HEK293 (cell line): ENCODE data around the gene BLTP3A.

Experiments used
- CTCF ChIA-PET: fragments of 350-600 bp; formaldehyde crosslinking; extraction: SDS; loops from one replicate; lab custom pipeline; 2021; ENCODE audit warnings: antibody characterized with exemption; lab: Yijun Ruan, JAX
- POLR2A ChIA-PET: fragments of 300-600 bp; formaldehyde crosslinking; extraction: SDS; loops from one replicate; lab custom pipeline; 2020; ENCODE audit warnings: antibody characterized with exemption, inconsistent platforms; lab: Yijun Ruan, JAX
- H3K27ac ChIP-seq: fragments of 200-500 bp; sonication (Bioruptor generic); 2 replicates; pipeline ENCODE4 v1.5.1; 2014; ENCODE audit warnings: low read depth, low read length, control low read depth, inconsistent platforms; ENCODE audit errors: extremely low read depth
- H3K36me3 ChIP-seq, 2 experiments: fragments of 200-500 bp in 1 of 2; sonication (Bioruptor generic) in 1 of 2; 1 replicate in 1 of 2; 2 replicates in 1 of 2; pipeline ENCODE4 v1.5.1; 2014 to 2017; ENCODE audit warnings: inconsistent platforms in 2 of 2, low read length in 2 of 2; ENCODE audit not compliant: control insufficient read depth in 2 of 2, insufficient read depth in 1 of 2
- H3K4me1 ChIP-seq: fragments of 200-500 bp; sonication (Bioruptor generic); 2 replicates; pipeline ENCODE4 v1.5.1; 2014; ENCODE audit warnings: mild to moderate bottlenecking, low read length, inconsistent platforms; ENCODE audit not compliant: control insufficient read depth, insufficient read depth
- H3K4me3 ChIP-seq: 2 replicates; pipeline ENCODE4 v1.5.1; 2011; ENCODE audit warnings: low read depth, mild to moderate bottlenecking, control low read depth, low read length, moderate library complexity
- H3K9me3 ChIP-seq: fragments of 200-500 bp; sonication (Bioruptor generic); 2 replicates; pipeline ENCODE4 v1.5.1; 2014; ENCODE audit warnings: low read depth, low read length, inconsistent platforms; ENCODE audit not compliant: control insufficient read depth, insufficient read depth
- EGR2 ChIP-seq: fragments of 450-650 bp; formaldehyde crosslinking; IDR thresholded peaks from 2 replicates; pipeline ENCODE4 v1.5.1; 2016; ENCODE audit warnings: low read depth, missing biosample characterization, missing genetic modification characterization
- FEZF1 ChIP-seq: fragments of 450-650 bp; formaldehyde crosslinking; IDR thresholded peaks from 2 replicates; pipeline ENCODE4 v1.5.1; 2016; ENCODE audit warnings: missing biosample characterization, missing genetic modification characterization
- HOXA7 ChIP-seq: sonication (generic); formaldehyde crosslinking; IDR thresholded peaks from 2 replicates; pipeline ENCODE4 v1.8.1; 2022; ENCODE audit warnings: missing genetic modification reagents, borderline replicate concordance
- KLF10 ChIP-seq: fragments of 450-650 bp; IDR thresholded peaks from 2 replicates; pipeline ENCODE4 v1.5.1; 2018; ENCODE audit warnings: missing biosample characterization, mild to moderate bottlenecking, missing genetic modification characterization
- KLF7 ChIP-seq: fragments of 450-650 bp; formaldehyde crosslinking; IDR thresholded peaks from 2 replicates; pipeline ENCODE4 v1.5.1; 2016; ENCODE audit warnings: missing biosample characterization, missing genetic modification characterization, borderline replicate concordance
- MEIS1 ChIP-seq: sonication (generic); formaldehyde crosslinking; IDR thresholded peaks from 2 replicates; pipeline ENCODE4 v1.8.1; 2022; ENCODE audit warnings: missing genetic modification reagents, mild to moderate bottlenecking, borderline replicate concordance
- SP3 ChIP-seq: fragments of 450-650 bp; formaldehyde crosslinking; IDR thresholded peaks from 2 replicates; pipeline ENCODE4 v1.5.1; 2016; ENCODE audit warnings: missing biosample characterization, missing genetic modification characterization
- ZFP69B ChIP-seq: fragments of 450-650 bp; formaldehyde crosslinking; IDR thresholded peaks from 2 replicates; pipeline ENCODE4 v1.5.1; 2016; ENCODE audit warnings: missing biosample characterization, missing genetic modification characterization
- ZNF138 ChIP-seq: fragments of 450-650 bp; formaldehyde crosslinking; IDR thresholded peaks from 2 replicates; pipeline ENCODE4 v1.5.1; 2016; ENCODE audit warnings: missing biosample characterization, missing genetic modification characterization, borderline replicate concordance
- ZNF175 ChIP-seq: fragments of 450-650 bp; formaldehyde crosslinking; IDR thresholded peaks from 2 replicates; pipeline ENCODE4 v1.5.1; 2016; ENCODE audit warnings: missing biosample characterization, missing genetic modification characterization
- ZNF335 ChIP-seq: fragments of 450-650 bp; formaldehyde crosslinking; conservative IDR thresholded peaks from 2 replicates; pipeline ENCODE4 v1.5.1; 2016; ENCODE audit warnings: missing biosample characterization, missing genetic modification characterization
- ZNF362 ChIP-seq: fragments of 450-650 bp; formaldehyde crosslinking; IDR thresholded peaks from 2 replicates; pipeline ENCODE4 v1.5.1; 2016; ENCODE audit warnings: missing biosample characterization, missing genetic modification characterization
- ZNF366 ChIP-seq: fragments of 450-650 bp; formaldehyde crosslinking; conservative IDR thresholded peaks from 2 replicates; pipeline ENCODE4 v1.5.1; 2016; ENCODE audit warnings: missing biosample characterization, missing genetic modification characterization
- ZNF394 ChIP-seq: fragments of 450-650 bp; formaldehyde crosslinking; IDR thresholded peaks from 2 replicates; pipeline ENCODE4 v1.5.1; 2016; ENCODE audit warnings: missing biosample characterization, missing genetic modification characterization, mild to moderate bottlenecking, moderate library complexity, borderline replicate concordance
- ZNF398 ChIP-seq: fragments of 450-650 bp; formaldehyde crosslinking; IDR thresholded peaks from 2 replicates; pipeline ENCODE4 v1.5.1; 2017; ENCODE audit warnings: missing biosample characterization, missing genetic modification characterization
- ZNF48 ChIP-seq: fragments of 450-650 bp; formaldehyde crosslinking; IDR thresholded peaks from 2 replicates; pipeline ENCODE4 v1.5.1; 2016; ENCODE audit warnings: missing biosample characterization, missing genetic modification characterization
- ZNF529 ChIP-seq: fragments of 450-650 bp; formaldehyde crosslinking; IDR thresholded peaks from 2 replicates; pipeline ENCODE4 v1.5.1; 2017; ENCODE audit warnings: missing genetic modification characterization, missing biosample characterization; ENCODE audit not compliant: insufficient replicate concordance
- ZNF600 ChIP-seq: fragments of 450-650 bp; formaldehyde crosslinking; IDR thresholded peaks from 2 replicates; pipeline ENCODE4 v1.5.1; 2016; ENCODE audit warnings: missing biosample characterization, missing genetic modification characterization
- ZNF629 ChIP-seq: fragments of 450-650 bp; formaldehyde crosslinking; IDR thresholded peaks from 2 replicates; pipeline ENCODE4 v1.5.1; 2017; ENCODE audit warnings: missing biosample characterization, missing genetic modification characterization
- ZNF645 ChIP-seq: fragments of 450-650 bp; formaldehyde crosslinking; IDR thresholded peaks from 2 replicates; pipeline ENCODE4; 2016; ENCODE audit warnings: missing biosample characterization, missing genetic modification characterization
- ZNF654 ChIP-seq: fragments of 450-650 bp; formaldehyde crosslinking; IDR thresholded peaks from 2 replicates; pipeline ENCODE4 v1.5.1; 2016; ENCODE audit warnings: low read depth, missing biosample characterization, missing genetic modification characterization
- ZNF747 ChIP-seq: fragments of 450-650 bp; formaldehyde crosslinking; IDR thresholded peaks from 2 replicates; pipeline ENCODE4 v1.5.1; 2016; ENCODE audit warnings: missing biosample characterization, missing genetic modification characterization
- ZSCAN16 ChIP-seq: fragments of 450-650 bp; formaldehyde crosslinking; IDR thresholded peaks from 2 replicates; pipeline ENCODE4 v1.5.1; 2016; ENCODE audit warnings: missing biosample characterization, missing genetic modification characterization
- TF ChIP-seq, protein P1 (sequence below): fragments of 450-650 bp; formaldehyde crosslinking; IDR thresholded peaks from 2 replicates; pipeline ENCODE4 v1.5.1; 2016; ENCODE audit warnings: missing biosample characterization, missing genetic modification characterization

The BLTP3A gene

DNA sequence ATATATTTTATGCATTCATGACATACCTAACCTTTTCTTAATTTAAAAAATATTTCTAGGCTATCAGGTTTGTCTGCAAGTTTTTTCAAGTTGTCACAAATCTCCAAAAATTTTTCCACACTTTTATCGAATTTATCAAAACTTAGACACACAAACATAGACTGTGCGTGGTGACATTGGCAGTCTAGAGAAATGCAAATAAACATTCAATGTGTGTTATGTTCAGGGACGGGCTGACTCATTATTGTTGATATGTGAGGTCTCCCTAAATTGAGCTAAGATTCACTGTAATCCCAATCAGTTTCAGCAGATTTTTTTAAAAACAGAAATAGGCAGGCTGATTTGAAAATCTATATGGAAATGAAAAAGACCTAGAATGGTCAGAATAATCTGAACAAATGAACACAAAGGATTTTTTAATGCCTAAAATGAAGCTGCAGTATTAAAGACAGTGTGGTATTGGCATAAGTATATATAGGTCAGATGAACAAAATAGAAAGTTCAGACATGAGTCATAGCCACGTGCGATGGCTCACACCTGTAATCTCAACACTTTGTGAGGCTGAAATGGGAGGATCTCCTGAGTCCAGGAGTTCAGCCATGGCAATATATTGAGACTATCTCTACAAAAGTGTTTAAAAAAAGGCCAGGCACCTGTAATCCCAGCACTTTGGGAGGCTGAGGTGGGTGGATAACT lies 19.2 kb downstream of the BLTP3A start (continued):
- TF ChIP-seq ZNF362 (tag by site-specific recombination): 0 out of 2 replicates have a peak, but pooled peaks have one; percentile 32
- TF ChIP-seq ZSCAN16: no peak
- TF ChIP-seq ZNF645: no peak
- TF ChIP-seq ZNF138 (tag by site-specific recombination): no peak
- TF ChIP-seq ZNF629 (tag by site-specific recombination): peak; percentile 16; the same call in 1 of the 2 replicates
- no peak for TF ChIP-seq KLF10 (tag by site-specific recombination)
- peak; percentile 77 for TF ChIP-seq ZNF366 (tag by site-specific recombination)
- no peak for TF ChIP-seq ZNF654 (tag by site-specific recombination)
- TF ChIP-seq ZNF175 (tag by site-specific recombination): no peak
- no peak for TF ChIP-seq ZNF600 (tag by site-specific recombination)
- TF ChIP-seq MEIS1: no peak
- TF ChIP-seq ZNF747: no peak
- 0 out of 2 replicates have a peak, but pooled peaks have one; percentile 14 for TF ChIP-seq SP3 (tag by site-specific recombination)
- TF ChIP-seq ZFP69B (tag by site-specific recombination): no peak

DNA sequence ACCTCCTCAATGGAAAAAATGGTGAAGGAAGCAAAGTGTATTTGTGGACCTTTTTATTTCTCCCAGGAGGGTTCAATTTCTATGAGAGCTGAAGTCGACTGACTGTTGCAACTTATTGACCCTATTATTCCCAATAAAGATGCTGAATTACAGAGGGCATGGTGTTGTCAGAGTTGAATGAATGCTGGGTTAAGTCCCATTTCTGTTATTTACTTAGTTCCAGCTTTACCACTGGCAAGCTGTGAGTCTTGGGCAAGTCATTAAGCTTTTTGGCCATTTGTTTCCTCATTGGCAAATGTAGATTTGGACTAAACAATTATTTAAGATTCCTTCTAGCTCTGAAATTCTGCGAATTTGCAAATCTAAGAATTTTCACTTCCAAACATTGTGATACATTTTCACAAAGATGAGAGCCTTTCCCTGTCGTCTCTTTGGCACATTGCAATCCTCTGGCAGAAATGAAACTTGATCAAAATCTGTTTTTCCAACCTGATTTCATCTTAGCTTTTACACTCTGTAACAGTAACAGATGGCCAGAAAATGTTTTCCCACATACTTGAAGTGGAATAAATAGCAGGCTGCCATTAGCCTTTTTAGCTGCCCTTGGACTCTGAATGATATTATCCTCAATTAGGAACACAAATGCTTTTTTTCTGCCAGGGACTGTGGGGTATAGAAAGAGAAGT lies 21.3 kb downstream of the BLTP3A start:
- POLR2A ChIA-PET: no interaction called here
- Histone ChIP-seq H3K4me1 (peaks cover 19% of the 10 kb centered on the region), H3K9me3 (no peaks in the 10 kb centered on the region), H3K27ac (no peak overlapping the region), H3K4me3 (no peak overlapping the region), H3K36me3 (no peaks in the 10 kb centered on the region; a peak in 1 of 3 replicates)
- TF ChIP-seq ZNF529 (tag by site-specific recombination) (no peak), FEZF1 (tag by site-specific recombination) (peak; percentile 17; the same call in 1 of the 2 replicates)
- CTCF ChIA-PET: interaction anchor here (0.6 to 1.2 kb wide), 4 partner anchors 21 to 594 kb away, joined by 3 read pairs; partner anchors contain the start of genes BLTP3A and SNRPC

- ChIA-PET CTCF (no interaction called here), POLR2A (no interaction called here)
- H3K27ac ChIP-seq: no peak overlapping the region
- H3K4me1 ChIP-seq: peaks cover 23% of the 10 kb centered on the region
- no peak overlapping the region for H3K4me3 ChIP-seq
- H3K36me3 ChIP-seq: peaks cover 0 to 3% of the 10 kb centered on the region in 2 experiments; a peak in 2 of 3 replicates
- no peaks in the 10 kb centered on the region for H3K9me3 ChIP-seq
- no peak for TF ChIP-seq ZNF398 (tag by site-specific recombination)
- TF ChIP-seq KLF7: no peak
- no peak for TF ChIP-seq EGR2 (tag by site-specific recombination)
- no peak for TF ChIP-seq ZNF335 (tag by site-specific recombination)
- TF ChIP-seq ZNF645: no peak
- no peak for TF ChIP-seq ZNF394 (tag by site-specific recombination)
- TF ChIP-seq ZNF48 (tag by site-specific recombination): no peak
- TF ChIP-seq, protein P1, sequence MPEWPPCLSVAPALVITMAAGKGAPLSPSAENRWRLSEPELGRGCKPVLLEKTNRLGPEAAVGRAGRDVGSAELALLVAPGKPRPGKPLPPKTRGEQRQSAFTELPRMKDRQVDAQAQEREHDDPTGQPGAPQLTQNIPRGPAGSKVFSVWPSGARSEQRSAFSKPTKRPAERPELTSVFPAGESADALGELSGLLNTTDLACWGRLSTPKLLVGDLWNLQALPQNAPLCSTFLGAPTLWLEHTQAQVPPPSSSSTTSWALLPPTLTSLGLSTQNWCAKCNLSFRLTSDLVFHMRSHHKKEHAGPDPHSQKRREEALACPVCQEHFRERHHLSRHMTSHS: no peak
- no peak for TF ChIP-seq HOXA7
Measured at GRCh38 chr6:34816635-34817301, 24.9 kb downstream of the BLTP3A start.
